WTC11 (cell line): ENCODE measurements around the gene COPB1.

Source experiments
- ZNF121 ChIP-seq: sonication (generic); formaldehyde crosslinking; IDR thresholded peaks from 2 replicates; pipeline ENCODE4 v1.8.0; 2023; ENCODE audit warnings: missing genetic modification reagents
- TF ChIP-seq, protein P1 (sequence below): fragments of 200-600 bp; IDR thresholded peaks from 2 replicates; pipeline ENCODE4 v1.8.0; 2022; ENCODE audit warnings: antibody characterized with exemption
- TF ChIP-seq, protein P2 (sequence below): sonication (generic); formaldehyde crosslinking; IDR thresholded peaks from 2 replicates; pipeline ENCODE4 v1.8.0; 2022; ENCODE audit warnings: mild to moderate bottlenecking, missing genetic modification reagents
- TF ChIP-seq, protein P3 (sequence below): fragments of 250-450 bp; sonication (Bioruptor Pico); IDR thresholded peaks from 2 replicates; pipeline ENCODE4 v1.9.0; 2021; ENCODE audit warnings: moderate library complexity, mild to moderate bottlenecking, inconsistent platforms, borderline replicate concordance

DNA sequence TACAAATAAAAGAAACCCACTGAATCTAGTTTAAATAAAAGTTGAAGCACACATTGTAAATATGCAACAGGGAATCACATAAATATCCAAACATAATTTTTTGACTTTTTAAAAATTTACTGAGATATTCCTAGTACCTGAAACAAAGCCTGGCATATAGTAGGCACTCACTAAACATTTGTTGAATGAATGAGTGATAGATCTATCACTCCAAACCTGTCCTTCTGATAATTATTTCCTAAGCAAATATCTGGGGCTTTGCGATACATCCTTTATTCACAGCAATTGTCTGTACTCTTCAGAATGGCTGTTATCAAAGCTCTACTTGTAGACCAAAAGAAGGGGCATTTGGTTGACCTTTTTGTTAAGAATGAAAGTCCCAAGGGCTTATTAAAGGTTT, 23.2 kb upstream of the COPB1 start:
- TF ChIP-seq, protein P1, sequence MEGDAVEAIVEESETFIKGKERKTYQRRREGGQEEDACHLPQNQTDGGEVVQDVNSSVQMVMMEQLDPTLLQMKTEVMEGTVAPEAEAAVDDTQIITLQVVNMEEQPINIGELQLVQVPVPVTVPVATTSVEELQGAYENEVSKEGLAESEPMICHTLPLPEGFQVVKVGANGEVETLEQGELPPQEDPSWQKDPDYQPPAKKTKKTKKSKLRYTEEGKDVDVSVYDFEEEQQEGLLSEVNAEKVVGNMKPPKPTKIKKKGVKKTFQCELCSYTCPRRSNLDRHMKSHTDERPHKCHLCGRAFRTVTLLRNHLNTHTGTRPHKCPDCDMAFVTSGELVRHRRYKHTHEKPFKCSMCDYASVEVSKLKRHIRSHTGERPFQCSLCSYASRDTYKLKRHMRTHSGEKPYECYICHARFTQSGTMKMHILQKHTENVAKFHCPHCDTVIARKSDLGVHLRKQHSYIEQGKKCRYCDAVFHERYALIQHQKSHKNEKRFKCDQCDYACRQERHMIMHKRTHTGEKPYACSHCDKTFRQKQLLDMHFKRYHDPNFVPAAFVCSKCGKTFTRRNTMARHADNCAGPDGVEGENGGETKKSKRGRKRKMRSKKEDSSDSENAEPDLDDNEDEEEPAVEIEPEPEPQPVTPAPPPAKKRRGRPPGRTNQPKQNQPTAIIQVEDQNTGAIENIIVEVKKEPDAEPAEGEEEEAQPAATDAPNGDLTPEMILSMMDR, result no peak
- TF ChIP-seq ZNF121 (CRISPR knock-in tag), result no peak
- TF ChIP-seq, protein P2, sequence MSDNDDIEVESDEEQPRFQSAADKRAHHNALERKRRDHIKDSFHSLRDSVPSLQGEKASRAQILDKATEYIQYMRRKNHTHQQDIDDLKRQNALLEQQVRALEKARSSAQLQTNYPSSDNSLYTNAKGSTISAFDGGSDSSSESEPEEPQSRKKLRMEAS (CRISPR knock-in tag), result no peak
- TF ChIP-seq, protein P3, sequence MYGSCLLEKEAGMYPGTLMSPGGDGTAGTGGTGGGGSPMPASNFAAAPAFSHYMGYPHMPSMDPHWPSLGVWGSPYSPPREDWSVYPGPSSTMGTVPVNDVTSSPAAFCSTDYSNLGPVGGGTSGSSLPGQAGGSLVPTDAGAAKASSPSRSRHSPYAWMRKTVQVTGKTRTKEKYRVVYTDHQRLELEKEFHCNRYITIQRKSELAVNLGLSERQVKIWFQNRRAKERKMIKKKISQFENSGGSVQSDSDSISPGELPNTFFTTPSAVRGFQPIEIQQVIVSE (CRISPR knock-in tag), result no peak
